Nephron (organoid): ENCODE measurements around the gene GOT2.

Experiments
- H3K27ac Mint-ChIP-seq, 3 experiments: 2 replicates each; pipeline ENCODE4 v1.8.0; 2020; ENCODE audit warnings: mixed read lengths in 3 of 3, mild to moderate bottlenecking in 2 of 3, moderate library complexity in 1 of 3
- H3K27me3 Mint-ChIP-seq: 2 replicates; pipeline ENCODE4 v1.8.0; 2021; ENCODE audit warnings: low read depth, mild to moderate bottlenecking, moderate library complexity, mixed read lengths
- H3K36me3 Mint-ChIP-seq: 2 replicates; pipeline ENCODE4 v1.8.0; 2020; ENCODE audit warnings: low read depth, mixed read lengths
- H3K4me1 Mint-ChIP-seq: 2 replicates; pipeline ENCODE4 v1.8.0; 2020; ENCODE audit warnings: mixed read lengths
- H3K4me3 Mint-ChIP-seq, 3 experiments: 2 replicates each; pipeline ENCODE4 v1.8.0; 2020; ENCODE audit warnings: mild to moderate bottlenecking in 3 of 3, mixed read lengths in 3 of 3, moderate library complexity in 2 of 3
- H3K9me3 Mint-ChIP-seq: 2 replicates; pipeline ENCODE4 v1.8.0; 2020; ENCODE audit warnings: mixed read lengths
- CTCF ChIP-seq, 3 experiments: fragments of 200-600 bp; sonication (generic); IDR thresholded peaks; one replicate each; pipeline ENCODE4 v1.5.0; 2021; ENCODE audit warnings: antibody characterized with exemption in 3 of 3; ENCODE audit not compliant: unreplicated experiment in 3 of 3

The GOT2 gene

GRCh38 chr16:58734459-58734787, 307 bp upstream of the GOT2 start:
- H3K27me3 Mint-ChIP-seq: peaks cover 3% of the 10 kb centered on the region
- TF ChIP-seq CTCF (IDR thresholded peaks at IDR 0.05; ENCODE audit: unreplicated experiment in 3 of 3): no peak
- H3K36me3 Mint-ChIP-seq: peaks cover 4% of the 10 kb centered on the region
- peak overlapping the region; percentile 99 to 100 (median 100) for H3K4me3 Mint-ChIP-seq
- H3K27ac Mint-ChIP-seq: peak overlapping the region in 1 of 3 experiments; percentile 93
- H3K9me3 Mint-ChIP-seq: no peaks in the 10 kb centered on the region
- H3K4me1 Mint-ChIP-seq: peaks cover 12% of the 10 kb centered on the region

- Mint-ChIP-seq H3K9me3 (no peaks in the 10 kb centered on the region), H3K27ac (peak overlapping the region; percentile 27 to 54 (median 44)), H3K27me3 (no peaks in the 10 kb centered on the region), H3K4me1 (peaks cover 12% of the 10 kb centered on the region), H3K4me3 (peak overlapping the region; percentile 83 to 95 (median 89)), H3K36me3 (peaks cover 4% of the 10 kb centered on the region)
- TF ChIP-seq CTCF (IDR thresholded peaks at IDR 0.05; ENCODE audit: unreplicated experiment in 3 of 3): no peak
Measured at GRCh38 chr16:58733248-58733670, 857 bp downstream of the GOT2 start.

DNA sequence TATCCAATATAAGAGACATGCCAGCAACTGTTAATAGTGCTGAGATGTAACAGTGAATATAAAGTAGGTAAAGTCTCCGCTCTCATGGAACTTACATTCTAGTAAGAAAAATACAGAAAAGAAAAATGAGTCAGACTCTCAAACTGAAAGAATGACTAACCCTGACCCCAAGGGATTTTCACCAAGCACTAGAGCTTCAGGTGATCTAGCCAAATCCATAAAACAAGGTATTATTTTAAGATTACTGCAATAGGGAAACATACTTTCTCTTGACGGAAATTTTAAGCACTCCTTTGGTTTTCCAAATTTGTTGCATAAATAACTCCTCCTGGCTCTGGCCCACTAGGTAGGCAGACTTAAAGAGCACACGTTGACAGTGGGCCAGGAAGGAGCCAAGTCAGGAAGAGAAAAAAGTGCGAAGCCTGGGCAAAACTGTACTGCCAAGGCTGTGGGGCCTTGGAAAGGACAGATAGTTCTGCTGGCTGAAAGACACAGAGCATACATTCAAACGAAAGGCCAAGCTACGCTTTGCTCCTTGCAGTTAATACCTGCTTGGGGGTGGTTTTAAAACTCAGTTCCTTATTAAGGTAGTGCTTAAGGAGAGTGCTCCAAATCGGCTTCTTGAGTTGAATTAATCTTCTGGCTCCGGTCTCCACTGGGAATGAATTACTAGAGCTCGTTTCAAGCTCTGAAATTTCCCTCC, 1.4 kb downstream of the GOT2 start:
- H3K4me1 Mint-ChIP-seq: peaks cover 12% of the 10 kb centered on the region
- TF ChIP-seq CTCF (IDR thresholded peaks at IDR 0.05; ENCODE audit: unreplicated experiment in 3 of 3): no peak
- H3K27me3 Mint-ChIP-seq: no peaks in the 10 kb centered on the region
- H3K9me3 Mint-ChIP-seq: no peaks in the 10 kb centered on the region
- peak overlapping the region; percentile 83 to 95 (median 89) for H3K4me3 Mint-ChIP-seq
- peak overlapping the region; percentile 27 to 54 (median 44) for H3K27ac Mint-ChIP-seq
- peaks cover 4% of the 10 kb centered on the region for H3K36me3 Mint-ChIP-seq

DNA sequence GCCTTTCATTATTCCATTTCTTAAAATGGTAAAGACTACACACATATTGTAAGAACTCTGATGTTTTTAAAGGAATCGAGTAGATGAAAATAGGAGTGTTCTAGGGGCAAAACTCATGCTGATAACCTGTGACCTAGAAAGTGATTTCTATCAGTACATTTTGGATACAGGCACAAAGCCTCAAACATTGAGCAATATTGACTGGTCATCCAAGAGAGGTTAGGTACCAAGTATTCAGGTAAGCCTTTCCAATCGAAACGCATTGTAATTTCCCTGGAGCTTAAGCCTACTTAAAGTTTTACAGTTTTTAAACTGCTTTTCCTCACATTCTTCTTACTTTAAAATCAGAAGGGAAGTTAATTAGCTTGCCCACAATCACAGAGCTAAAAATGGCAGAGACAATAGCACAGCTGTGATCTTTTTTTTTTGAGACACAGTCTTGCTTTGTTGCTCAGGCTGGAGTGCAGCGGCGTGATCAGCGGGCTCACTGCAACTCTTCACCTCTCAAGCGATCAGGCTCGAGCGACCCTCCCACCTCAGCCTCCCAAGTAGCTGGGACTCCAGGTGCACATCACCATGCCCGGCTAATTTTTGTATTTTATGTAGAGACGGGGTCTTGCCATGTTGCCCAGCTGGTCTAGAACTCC, 3.3 kb downstream of the GOT2 start:
- no peaks in the 10 kb centered on the region for H3K27me3 Mint-ChIP-seq
- H3K36me3 Mint-ChIP-seq: peaks cover 7% of the 10 kb centered on the region
- H3K4me3 Mint-ChIP-seq: peak overlapping the region in 1 of 3 experiments; percentile 41
- no peaks in the 10 kb centered on the region for H3K9me3 Mint-ChIP-seq
- no peak for TF ChIP-seq CTCF (IDR thresholded peaks at IDR 0.05; ENCODE audit: unreplicated experiment in 3 of 3)
- no peak overlapping the region for H3K27ac Mint-ChIP-seq
- H3K4me1 Mint-ChIP-seq: peaks cover 12% of the 10 kb centered on the region

DNA sequence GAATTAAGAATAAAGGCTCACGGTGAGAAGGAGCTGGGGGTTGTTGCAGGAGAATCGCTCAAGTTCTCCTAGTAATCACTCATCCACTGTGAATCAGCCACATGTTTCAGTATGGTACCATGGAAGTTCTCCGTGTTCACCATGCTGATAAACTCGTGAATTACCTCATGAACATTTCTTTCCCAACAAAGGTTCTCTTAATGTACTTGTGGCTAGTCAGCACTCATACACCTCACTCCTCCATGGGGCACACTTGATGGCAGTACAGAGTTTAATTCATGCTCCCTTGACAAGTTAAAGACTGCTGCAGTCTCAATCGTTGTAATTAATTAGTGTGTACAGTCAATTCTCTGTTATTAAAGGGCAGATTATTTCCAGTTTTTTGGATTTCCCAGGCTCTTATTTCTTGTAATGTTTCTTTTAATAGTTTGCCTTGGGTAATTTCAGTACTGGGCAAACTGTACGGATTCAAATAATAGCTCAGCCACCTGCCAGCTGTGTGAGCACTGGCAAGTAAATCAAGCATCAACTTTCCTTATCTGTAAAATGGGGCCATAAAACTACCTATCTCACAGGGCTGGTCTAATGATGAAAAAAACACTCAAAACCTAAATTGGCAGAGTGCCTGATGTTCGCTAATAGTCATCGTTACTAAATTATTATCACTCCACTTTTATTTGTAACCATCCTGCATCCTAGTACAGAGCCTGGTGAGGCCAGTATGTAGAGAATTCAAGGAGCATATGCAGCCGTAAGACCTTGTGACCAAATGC, 6.1 kb downstream of the GOT2 start:
- no peak for TF ChIP-seq CTCF (IDR thresholded peaks at IDR 0.05; ENCODE audit: unreplicated experiment in 3 of 3)
- peak overlapping the region in 1 of 3 experiments; percentile 75 for H3K27ac Mint-ChIP-seq

More for the DNA sequence above, 6.1 kb downstream of the GOT2 start:
- H3K36me3 Mint-ChIP-seq: peaks cover 7% of the 10 kb centered on the region
- no peak overlapping the region for H3K4me3 Mint-ChIP-seq
- H3K9me3 Mint-ChIP-seq: no peaks in the 10 kb centered on the region
- peaks cover 8% of the 10 kb centered on the region for H3K4me1 Mint-ChIP-seq
- no peaks in the 10 kb centered on the region for H3K27me3 Mint-ChIP-seq
